GM21528 (cell line): ENCODE results near the gene PIPOX.

ENCODE experiments used
- ATAC-seq: cut with Tn5 transposase; IDR thresholded peaks from one replicate; pipeline ENCODE4 v1.9.1; 2021; ENCODE audit warnings: mild to moderate bottlenecking, moderate library complexity; ENCODE audit not compliant: unreplicated experiment, low FRiP score

Gene PIPOX

GRCh38 chr17:29018788-29019474 is 24.0 kb upstream of the PIPOX start:
- no peak for ATAC-seq

GRCh38 chr17:29019475-29020181 is 23.3 kb upstream of the PIPOX start:
- no peak for ATAC-seq

DNA sequence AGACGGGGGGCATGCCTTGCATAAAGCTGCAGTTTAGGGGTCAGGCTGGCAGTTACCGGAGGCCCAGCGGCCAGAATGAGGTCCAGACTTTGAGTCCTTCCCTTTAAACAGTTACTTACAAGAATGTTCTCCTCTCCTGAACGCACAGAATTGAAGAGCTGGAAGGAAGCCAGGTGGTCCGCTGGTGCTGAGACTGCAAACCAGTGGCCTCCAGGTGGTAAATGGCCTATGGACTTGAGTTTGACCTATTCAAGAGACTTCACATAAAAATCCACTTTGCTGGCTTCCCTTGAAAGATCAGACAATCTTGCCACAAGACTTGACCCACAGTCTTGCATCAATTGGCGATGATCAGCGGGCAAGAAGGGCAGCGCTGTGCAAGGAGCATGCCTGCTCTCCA is 22.4 kb upstream of the PIPOX start:
- ATAC-seq, result no peak

DNA sequence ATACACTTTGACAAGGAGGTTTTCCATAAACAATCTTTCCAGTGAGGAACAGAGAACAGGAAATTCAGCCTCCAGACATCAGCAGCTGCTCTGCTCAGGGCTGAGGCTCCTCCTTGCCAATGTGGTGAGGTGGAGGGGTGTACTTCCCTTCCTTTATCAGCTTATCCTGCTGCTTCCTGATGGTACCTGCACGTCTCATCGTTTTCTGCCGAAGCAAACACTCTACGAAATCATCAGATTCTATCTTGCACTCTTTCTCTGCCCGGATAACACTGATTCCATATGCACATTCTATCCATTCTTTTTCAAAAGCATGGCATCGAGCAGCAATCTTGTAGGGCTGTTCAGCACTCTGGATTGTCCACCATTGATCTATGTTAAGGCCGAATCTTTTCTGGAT is 21.7 kb upstream of the PIPOX start:
- ATAC-seq, result no peak

DNA sequence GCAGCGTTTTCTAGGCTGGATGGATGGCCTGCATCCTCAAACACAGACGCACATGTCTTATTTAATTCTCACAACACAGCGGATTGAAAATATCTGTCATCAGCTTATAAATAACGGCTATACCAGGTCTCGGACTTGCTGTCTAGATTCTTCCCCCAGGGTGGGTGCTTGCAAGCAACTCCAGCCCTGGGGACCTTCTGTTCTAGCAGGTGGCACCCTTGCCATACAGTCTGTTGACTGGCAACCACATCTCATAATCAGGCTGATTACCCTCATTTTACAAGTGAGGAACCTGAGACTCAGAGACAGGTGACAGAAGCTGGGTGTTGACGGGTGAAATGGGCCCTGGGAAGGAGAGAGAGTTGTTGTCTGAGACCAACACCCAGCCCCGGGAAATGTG is 20.9 kb upstream of the PIPOX start:
- no peak for ATAC-seq

GRCh38 chr17:29024316-29024952 is 18.5 kb upstream of the PIPOX start:
- ATAC-seq, result no peak

DNA sequence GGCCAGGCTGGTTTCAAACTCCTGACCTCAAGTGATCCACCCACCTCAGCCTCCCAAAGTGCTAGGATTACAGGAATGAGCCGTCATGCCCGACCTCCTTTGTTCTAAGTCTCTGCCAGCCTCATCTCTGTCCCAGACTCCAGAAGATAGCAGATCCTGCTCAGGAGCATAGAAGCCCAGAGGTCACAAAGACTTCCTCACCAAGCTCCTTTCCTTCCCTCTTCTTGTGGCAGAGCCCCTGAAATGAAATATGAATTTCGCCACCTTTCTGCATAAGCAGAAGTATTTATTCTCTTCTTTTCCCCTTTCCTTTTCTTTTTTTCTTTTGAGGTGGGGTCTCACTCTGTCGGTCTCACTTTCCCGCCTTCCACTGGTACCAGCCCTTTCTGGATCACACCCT is 11.5 kb upstream of the PIPOX start:
- ATAC-seq, result no peak

- no peak for ATAC-seq
These were observed 10.7 kb upstream of the PIPOX start for GRCh38 chr17:29032013-29032856.

DNA sequence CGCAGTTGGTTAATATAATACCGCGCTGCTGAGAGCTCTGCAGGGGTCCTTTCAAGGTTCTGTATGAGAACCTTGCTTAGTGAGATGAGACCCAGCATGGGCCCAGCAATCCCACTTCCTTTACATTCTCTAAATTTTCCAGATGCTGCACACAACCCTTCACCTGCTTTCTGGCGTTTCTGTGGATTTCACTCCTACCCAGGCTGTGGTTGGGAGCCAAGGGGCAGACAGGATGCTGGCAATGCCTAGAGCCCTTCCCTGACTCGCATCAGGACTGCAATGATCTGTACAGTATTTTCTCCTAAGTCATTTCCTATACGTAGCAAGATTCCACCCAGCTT is 10.1 kb upstream of the PIPOX start:
- ATAC-seq, result no peak

GRCh38 chr17:29034510-29034909 is 8.4 kb upstream of the PIPOX start:
- ATAC-seq, result no peak

GRCh38 chr17:29036584-29036983 is 6.4 kb upstream of the PIPOX start:
- no peak for ATAC-seq

- no peak for ATAC-seq
These were observed 5.2 kb upstream of the PIPOX start for GRCh38 chr17:29037739-29038084.

- no peak for ATAC-seq
These were observed 4.7 kb upstream of the PIPOX start for GRCh38 chr17:29038085-29038795.

DNA sequence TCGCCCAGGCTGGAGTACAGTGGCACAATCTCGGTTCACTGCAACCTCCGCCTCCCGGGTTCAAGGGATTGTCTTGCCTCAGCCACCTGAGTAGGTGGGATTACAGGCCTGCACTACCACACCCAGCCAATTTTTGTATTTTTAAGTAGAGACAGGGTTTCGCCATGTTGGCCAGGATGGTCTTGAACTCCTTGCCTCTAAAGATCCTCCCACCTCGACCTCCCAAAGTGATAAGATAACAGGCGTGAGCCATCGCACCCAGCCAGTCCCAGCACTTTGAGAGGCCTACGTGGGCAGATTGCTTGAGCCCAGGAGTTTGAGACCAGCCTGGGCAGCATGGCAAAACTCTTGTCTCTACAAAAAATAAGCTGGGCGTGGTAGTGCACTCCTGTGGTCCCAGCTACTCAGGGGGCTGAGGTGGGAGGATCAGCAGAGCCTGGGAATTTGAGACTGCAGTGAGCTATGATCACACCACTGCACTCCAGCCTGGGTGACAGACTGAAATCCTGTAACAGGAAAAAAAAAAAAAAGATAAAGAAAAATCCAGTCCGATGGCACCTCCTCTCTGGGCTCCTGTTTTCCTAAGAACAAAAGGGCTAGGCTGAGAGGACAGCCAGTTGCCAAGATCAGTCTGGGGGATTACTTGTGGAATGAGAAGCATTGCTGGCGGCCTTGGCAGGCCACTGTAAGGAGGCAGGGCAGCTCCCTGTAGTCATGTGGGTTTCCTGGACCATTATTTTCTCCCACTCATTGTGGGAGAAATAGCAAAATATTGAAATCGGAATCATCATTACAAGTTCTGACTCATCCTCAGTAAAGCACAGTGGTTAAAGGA is 3.0 kb upstream of the PIPOX start:
- no peak for ATAC-seq

- ATAC-seq, result no peak
These were observed 1.9 kb upstream of the PIPOX start for GRCh38 chr17:29041091-29041490.

- no peak for ATAC-seq
These were observed 1.4 kb upstream of the PIPOX start for GRCh38 chr17:29041571-29041970.

GRCh38 chr17:29042026-29042678 is 789 bp upstream of the PIPOX start:
- no peak for ATAC-seq

DNA sequence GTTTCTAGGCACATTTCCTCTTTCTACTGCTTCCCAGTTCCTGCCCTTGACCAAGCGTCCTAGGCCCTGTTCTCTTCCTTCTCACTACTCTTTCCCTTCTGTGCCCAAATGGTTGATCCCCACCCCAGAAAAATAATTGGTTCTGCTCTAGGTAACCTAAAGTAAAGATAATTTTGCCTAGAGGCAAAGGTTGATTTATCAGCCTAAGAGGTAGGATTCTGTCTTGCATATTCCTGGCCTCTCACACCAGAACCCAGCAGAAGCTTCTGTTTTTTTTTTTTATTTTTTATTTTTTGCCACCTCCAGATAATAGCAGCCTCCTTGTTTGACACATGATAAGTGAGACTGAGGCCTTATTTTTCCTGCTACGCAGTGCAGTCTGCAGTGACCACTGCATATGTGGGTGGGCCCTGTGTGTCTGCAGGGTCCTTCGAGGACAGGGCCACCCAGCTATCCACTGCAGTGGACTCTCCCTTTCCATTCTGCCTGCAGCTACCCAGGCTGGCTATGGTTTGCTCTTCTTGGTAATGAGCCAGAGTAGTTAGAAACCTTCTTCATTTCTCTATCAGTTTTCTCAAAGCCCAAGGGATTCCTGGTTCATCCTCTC is 701 bp downstream of the PIPOX start:
- no peak for ATAC-seq

- no peak for ATAC-seq
These were observed 2.1 kb downstream of the PIPOX start for GRCh38 chr17:29045026-29045425.
